Measurements from ENCODE around the gene LIMD2. TPM values are rescaled to one million over a fixed set of nuclear protein-coding genes. Genes with fewer than 3 reads are reported as not detected.

LIMD2 gene
- total and polyA plus RNA-seq, 2 of the 8 experiments (the other 6 are each of a cell fraction or from before 2014, with no cell fraction given), result 72.0 to 77.2 TPM

DNA sequence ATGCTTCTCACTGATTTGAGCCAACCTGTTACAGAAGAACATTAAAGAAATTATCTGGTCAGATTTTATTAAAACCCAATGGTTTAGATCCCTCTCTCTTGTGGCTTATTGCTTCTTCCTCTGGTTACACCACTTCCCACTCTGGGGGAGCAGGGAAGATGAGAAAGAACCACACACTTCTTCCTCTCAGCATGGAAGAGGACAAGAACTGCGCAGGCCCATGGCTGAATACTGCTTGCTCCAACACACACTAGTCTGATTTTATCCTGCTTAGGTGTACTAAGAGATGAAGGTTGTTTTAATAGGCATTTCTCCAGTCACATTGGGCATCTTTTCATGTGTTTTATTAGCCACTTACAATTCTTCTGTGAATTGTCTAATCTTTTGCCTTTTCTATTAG lies 50.1 kb downstream of the LIMD2 start:
- Histone ChIP-seq H3K23me2 (ENCODE audit: low read depth, low read length) (no peaks in the 10 kb centered on the region), H2BK15ac (ENCODE audit: low read length) (no peak overlapping the region), H2BK5ac (ENCODE audit: low read depth, low read length) (no peak overlapping the region), H2AFZ (ENCODE audit: low read length) (no peak overlapping the region), H3K27ac (ENCODE audit: low read depth, low read length) (no peak overlapping the region), H3K56ac (replicated peaks; ENCODE audit: insufficient read length, low read depth, low read length) (no peak overlapping the region), H3K4me2 (ENCODE audit: insufficient read depth in 1 of 2, low read depth in 2 of 2, low read length in 2 of 2) (no peak overlapping the region), H3K9ac (replicated peaks in 1 of 4; ENCODE audit: extremely low read depth in 1 of 4, low read depth in 3 of 4, low read length in 3 of 4) (no peak overlapping the region), H3K4me1 (replicated peaks in 1 of 4; ENCODE audit: control insufficient read depth in 3 of 4, insufficient read depth in 4 of 4, low read length in 3 of 4) (peaks cover 0 to 12% (median 1%) of the 10 kb centered on the region in 4 experiments; a peak in 1 of 7 replicates), H3K4me3 (ENCODE audit: extremely low read depth in 1 of 4, insufficient read depth in 2 of 4, low read depth in 3 of 4, low read length in 4 of 4) (no peak overlapping the region), H3K27me3 (replicated peaks in 1 of 4; ENCODE audit: control insufficient read depth in 3 of 4, extremely low read depth in 1 of 4, insufficient read depth in 3 of 4, low read length in 3 of 4) (no peaks in the 10 kb centered on the region), H2BK120ac (replicated peaks; ENCODE audit: low read depth, low read length) (no peak overlapping the region), H4K5ac (ENCODE audit: insufficient read length, low read depth, low read length) (no peak overlapping the region), H3K36me3 (ENCODE audit: control insufficient read depth in 2 of 4, insufficient read depth in 4 of 4, low read length in 3 of 4) (peaks cover 0 to 8% (median 4%) of the 10 kb centered on the region in 4 experiments; a peak in 5 of 8 replicates), H4K91ac (replicated peaks; ENCODE audit: insufficient read length, low read length) (no peak overlapping the region), H3K79me2 (ENCODE audit: control insufficient read depth in 1 of 2, insufficient read depth in 2 of 2, low read length in 2 of 2) (no peaks in the 10 kb centered on the region), H3K14ac (ENCODE audit: insufficient read length) (no peak overlapping the region), H3K79me1 (ENCODE audit: low read depth, low read length) (no peaks in the 10 kb centered on the region; the same call in 1 of the 2 replicates), H4K8ac (ENCODE audit: extremely low read depth, insufficient read depth, low read length) (no peak overlapping the region), H2BK20ac (ENCODE audit: low read length) (no peak overlapping the region), H4K20me1 (replicated peaks in 1 of 2; ENCODE audit: control insufficient read depth in 1 of 2, insufficient read depth in 2 of 2, low read length in 2 of 2) (no peaks in the 10 kb centered on the region), H3K18ac (ENCODE audit: extremely low read depth, low read length) (no peak overlapping the region), H2BK12ac (ENCODE audit: low read depth, low read length) (no peak overlapping the region), H3K9me3 (ENCODE audit: insufficient read depth in 2 of 2, low read depth in 1 of 2, low read length in 1 of 2) (no peaks in the 10 kb centered on the region), H3K4ac (replicated peaks; ENCODE audit: insufficient read length, low read depth, low read length) (no peak overlapping the region), H3K23ac (ENCODE audit: insufficient read length) (no peak overlapping the region), H2AK5ac (ENCODE audit: low read depth, low read length) (no peak overlapping the region)
- FAIRE-seq (no peak), DNase-seq (ENCODE audit: low read depth in 1 of 2, low spot score in 2 of 2) (no peak)
- ChIA-PET CTCF (ENCODE audit: partially characterized antibody) (no interaction called here), POLR2A (ENCODE audit: partially characterized antibody) (no interaction called here)
- no peak for TF ChIP-seq CEBPB (IDR thresholded peaks at IDR 0.05; ENCODE audit: low read depth, low read length)
- no peak for TF ChIP-seq POU5F1 (IDR thresholded peaks at IDR 0.05; ENCODE audit: low read depth, low read length)
- 82% methylated on average over 1 of the region's 1 CpG; no CpG with 5 or more reads in 1 of the 2 experiments for WGBS, 2 experiments (ENCODE audit: extremely low coverage in 1 of 2, insufficient coverage in 1 of 2, insufficient read length in 1 of 2, insufficient replicate concordance in 2 of 2, low coverage in 1 of 2, low lambda C conversion rate in 2 of 2, missing lambda C conversion rate in 1 of 2)
